ENCODE results near the gene MAP3K4. TPM values are rescaled to one million over a fixed set of nuclear protein-coding genes. Genes with fewer than 3 reads are reported as not detected.
"Not testable (repeated sequence)": the region's sequence is repeated elsewhere in the genome, so short reads cannot be mapped to it uniquely, and the experiment has no call there.

Gene MAP3K4
- total RNA-seq, 2 donors from 2014 or later, result 30.2 to 33.5 TPM

DNA sequence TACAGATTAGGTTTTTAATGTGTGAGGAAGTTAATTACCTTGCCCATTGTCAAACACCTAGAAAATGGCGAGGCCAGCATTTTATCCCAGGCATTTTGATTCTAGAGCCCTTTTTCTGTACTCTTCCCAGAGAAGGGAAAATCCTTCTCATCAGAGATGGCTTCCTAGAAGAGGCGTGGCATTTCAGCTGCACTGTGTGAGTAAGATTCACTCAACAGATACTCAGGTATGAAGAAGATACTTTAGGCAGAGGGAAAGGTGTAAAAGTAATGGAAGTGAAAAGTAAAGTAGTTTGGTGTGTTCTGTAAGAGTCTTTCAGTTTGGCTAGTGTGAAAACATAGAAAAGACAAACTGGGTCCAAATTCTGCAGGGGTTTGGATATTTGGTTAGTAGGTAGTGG is 113.8 kb downstream of the MAP3K4 start:
- intact Hi-C loops (cut with DNase I), result no loop called here
- ATAC-seq, result no peak
- no peak for DNase-seq

DNA sequence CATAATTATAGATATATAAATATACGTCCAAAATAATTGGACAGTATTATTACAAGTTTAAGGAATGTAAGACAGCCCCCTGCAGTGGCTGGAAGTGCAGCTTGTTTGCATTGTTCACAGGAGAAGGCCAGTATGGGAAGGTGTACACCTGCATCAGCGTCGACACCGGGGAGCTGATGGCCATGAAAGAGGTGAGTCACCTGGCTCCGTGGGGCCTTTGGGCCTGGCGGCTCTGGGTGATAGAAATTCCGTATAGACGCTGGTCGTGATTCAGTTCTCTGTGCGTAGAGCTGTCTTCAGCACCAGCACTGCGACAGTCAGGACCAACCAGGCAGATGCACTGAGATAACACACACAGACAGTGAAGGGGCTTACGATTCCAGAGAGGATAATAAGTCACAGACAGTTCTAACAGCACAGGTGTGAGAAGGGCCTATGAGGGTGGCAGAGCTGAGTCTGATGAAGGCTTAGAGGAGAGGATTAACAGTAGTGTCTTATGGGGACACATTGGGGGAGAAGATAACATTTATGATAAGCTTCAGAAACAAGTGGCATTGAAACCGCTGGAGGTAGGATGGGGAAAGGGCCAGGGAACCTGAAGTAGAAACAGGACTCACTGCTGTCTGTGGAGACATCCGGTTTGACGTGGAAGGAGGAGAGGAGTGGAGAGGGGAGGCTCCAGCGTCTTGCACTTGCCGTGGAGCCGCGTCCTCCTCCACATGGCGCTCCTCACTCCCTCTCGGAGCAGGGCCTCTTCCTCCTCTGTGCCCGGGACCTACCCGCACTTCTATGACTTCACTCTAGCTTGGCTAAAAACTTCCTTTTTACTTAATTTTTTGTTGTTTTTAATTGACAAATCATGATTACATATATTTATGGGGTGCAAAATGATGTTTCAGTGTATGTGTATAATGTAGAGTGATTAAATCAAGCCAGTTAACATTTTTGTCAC is 116.5 kb downstream of the MAP3K4 start:
- DNase-seq (no peak), ATAC-seq (no peak)
- intact Hi-C loops (cut with DNase I), result no loop called here

DNA sequence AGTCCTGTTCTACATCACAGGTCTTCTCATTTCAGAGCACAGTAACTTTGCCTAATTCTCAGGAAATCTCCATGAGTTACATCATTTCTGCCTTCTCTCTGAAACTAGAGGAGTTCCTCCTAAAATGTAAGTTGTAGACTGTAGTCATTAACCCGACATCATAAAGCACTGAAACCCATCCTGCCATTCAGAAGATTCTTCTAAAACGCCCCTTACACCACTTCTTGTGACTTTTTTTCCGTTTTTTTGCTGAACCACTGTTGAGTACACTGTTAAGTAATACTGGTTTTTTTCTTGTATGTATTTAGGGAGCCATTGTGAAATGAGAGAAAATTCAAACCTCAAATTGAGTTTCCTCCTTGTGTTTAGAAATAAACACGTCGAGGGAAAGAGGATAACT is 117.3 kb downstream of the MAP3K4 start:
- ATAC-seq (no peak), DNase-seq (no peak)
- intact Hi-C loops (cut with DNase I), result no loop called here

DNA sequence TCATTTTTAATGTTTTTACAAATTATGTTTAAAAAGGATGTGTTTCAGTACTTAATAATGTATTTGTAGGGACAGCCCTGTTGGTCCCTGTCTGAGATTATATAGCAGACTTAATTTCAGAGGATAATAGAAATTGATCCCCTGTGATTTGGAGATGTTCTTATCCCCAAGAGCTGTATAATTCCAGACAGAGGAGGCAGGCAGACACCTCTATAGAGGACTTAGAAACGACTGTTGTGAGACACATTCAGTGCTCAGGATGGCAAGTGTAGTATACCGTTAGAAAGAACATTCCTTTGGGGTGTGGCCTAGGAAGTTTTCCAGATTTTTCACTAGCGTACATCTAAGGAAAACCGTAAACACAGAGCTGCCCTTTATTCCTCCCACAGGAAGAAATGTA is 117.8 kb downstream of the MAP3K4 start:
- intact Hi-C loops (cut with DNase I), result no loop called here
- ATAC-seq (no peak), DNase-seq (no peak)

DNA sequence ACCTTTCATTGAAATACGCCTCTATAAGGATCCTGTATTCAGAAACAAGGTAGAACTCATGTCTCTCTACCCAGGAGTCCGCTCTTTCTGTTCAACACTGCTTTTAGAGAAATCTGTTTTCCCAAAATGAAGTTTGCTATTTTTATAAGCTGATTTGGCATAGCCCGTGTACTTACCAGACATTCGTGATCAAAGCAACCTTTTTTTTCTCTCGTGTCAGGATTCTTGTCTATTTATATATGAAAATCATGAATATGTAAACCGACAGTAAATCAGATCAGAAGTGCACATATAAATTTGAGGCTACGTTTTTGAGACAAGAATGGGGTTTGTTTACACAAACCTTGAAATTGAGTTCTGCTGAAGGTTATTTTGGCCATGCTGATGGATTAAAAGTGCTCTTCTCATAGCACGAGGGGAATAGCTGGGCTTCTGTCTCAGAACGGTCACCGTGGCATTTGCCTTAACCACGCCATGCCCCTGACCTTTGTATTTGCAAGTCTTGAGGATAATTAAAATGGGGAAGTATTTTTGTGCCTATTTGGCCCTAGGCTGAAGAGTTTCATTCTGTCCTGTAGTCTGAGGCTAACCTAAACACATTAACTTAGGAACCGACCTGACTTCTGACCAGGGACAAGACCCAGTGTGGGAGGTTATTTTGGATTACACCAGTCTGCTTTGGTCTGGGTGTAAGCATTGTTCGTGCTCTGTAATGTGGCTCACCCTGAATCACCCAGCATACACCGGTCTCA is 118.6 kb downstream of the MAP3K4 start:
- DNase-seq, result no peak
- intact Hi-C loops (cut with DNase I), result no loop called here
- ATAC-seq, result no peak

DNA sequence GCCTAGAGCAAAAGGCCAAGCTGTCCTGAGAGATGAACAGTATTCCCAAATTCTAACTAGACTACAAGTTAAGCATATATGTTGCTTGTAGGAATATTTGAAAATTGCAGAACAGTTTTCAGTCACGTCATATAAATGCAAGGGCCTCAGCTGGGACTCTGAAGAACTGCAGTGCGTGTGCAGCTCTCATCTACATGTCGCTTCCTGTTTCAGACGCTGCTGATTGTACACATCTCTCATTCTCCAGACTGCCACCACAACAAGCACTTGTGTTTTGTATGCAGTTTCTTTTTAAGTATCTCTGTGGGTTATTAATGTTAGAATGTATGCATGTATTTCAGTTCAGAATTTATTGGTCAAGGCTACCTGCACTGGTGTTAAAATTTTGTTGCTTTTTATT is 119.7 kb downstream of the MAP3K4 start:
- DNase-seq (no peak), ATAC-seq (no peak)
- intact Hi-C loops (cut with DNase I), result no loop called here

DNA sequence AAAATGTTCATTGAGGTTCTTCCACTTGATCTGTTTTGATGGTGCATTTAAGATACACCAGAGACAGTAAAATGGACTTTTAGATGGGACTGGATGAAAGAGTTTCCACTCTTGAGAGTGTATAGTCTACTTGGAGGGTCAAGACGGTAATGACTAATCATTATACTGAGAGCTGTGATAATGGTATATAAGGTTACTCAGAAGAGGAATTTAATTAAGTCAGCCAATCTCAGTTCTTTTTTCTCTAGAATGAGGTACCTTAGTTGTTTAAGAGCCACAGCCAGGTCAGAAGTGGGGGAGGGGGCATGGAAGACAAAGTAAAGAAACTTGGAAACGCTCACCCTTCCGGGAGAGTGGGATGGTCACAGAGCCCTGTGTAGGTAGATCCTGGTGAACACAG is 123.9 kb downstream of the MAP3K4 start:
- intact Hi-C loops (cut with DNase I), result no loop called here
- DNase-seq, result no peak
- no peak for ATAC-seq

DNA sequence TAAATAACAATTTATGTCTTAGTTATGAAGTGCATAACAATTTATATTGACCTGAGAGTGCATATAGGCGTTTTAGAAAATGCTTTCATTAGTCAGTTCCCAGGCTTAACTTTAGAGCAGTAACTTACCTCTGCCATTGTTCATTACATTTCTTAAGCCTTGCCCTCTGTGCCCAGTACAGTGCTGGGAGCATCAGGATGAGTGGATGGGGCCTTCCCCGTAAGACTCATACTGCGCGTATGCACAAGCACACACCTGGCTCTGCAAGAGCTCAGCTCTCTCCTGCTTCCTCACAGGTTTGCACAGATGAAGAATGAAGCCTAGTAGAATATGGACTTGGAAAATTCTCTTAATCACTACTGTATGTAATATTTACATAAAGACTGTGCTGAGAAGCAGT is 125.0 kb downstream of the MAP3K4 start:
- ATAC-seq (no peak), DNase-seq (no peak)
- intact Hi-C loops (cut with DNase I), result no loop called here

DNA sequence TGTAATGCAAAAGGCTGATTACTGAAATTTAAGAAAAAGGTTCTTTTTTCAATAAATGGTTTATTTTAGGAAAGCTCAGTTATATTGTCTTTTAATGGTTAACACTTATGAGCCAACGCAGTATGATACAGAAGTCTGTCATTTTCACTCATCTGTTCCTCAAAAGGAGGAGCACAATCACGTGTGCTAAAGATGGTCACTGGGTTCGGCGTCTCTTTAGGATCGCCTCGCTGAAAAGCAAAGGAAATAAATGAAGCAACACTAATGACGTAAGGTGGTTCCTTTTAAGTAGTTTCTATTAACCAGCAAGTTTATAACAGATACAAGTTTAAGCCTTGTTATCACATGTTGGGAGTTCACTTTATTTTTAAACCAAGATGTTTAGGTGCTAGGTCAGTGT is 125.7 kb downstream of the MAP3K4 start:
- ATAC-seq (peak; percentile 15 to 52), DNase-seq (no peak)
- intact Hi-C loops (cut with DNase I), result no loop called here

DNA sequence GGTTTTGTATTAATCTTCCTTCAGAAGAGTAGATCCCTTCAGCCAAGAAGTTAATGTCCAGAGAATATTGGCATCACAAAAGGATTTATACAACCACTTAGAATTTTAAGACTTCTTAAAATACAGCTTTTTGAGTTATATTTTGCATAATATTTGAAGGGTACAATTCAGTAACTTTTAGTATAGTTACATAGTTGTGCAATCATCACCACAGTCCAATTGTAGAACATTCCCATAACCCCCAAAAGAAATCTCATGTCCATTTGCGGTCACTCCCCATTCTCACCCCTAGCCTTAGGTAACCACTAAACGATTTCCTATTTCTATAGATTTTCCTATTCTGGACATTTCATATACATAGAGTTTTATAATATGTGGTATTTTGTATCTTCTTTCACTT is 126.4 kb downstream of the MAP3K4 start:
- ATAC-seq (no peak), DNase-seq (no peak)
- intact Hi-C loops (cut with DNase I), result no loop called here

DNA sequence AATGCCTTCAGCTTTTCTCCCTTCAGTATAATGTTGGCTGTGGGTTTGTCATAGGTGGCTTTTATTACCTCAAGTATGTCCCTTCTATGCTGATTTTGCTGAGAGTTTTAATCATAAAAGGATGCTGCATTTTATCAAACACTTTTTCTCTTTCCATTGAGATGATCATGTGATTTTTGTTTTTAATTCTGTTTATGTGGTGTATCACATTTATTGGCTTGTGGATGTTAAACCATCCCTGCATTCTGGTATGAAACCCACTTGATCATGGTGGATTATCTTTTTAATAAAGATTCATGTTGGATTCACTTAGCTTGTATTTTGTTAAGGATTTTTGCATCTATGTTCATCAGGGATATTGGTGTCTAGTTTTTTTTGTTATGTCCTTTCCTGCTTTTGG is 131.8 kb downstream of the MAP3K4 start:
- ATAC-seq; intact Hi-C loops (cut with DNase I); DNase-seq: not testable (repeated sequence)

DNA sequence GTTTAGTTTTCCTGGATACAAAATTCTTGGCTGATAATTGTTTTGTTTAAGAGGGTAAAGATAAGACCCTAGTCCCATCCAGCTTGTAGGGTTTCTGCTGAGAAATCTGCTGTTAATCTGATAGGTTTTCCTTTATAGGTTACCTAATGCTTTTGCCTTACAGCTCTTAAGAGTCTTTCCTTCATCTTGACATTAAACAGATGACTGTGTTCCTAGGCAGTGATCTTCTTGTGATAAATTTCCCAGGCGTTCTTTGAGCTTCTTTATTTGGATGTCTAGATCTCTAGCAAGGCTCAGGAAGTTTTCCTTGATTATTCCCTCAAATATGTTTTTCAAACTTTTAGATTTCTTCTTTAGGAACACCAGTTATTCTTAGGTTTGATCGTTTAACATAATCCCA is 134.0 kb downstream of the MAP3K4 start:
- DNase-seq (no peak), ATAC-seq (no peak)
- intact Hi-C loops (cut with DNase I), result no loop called here

DNA sequence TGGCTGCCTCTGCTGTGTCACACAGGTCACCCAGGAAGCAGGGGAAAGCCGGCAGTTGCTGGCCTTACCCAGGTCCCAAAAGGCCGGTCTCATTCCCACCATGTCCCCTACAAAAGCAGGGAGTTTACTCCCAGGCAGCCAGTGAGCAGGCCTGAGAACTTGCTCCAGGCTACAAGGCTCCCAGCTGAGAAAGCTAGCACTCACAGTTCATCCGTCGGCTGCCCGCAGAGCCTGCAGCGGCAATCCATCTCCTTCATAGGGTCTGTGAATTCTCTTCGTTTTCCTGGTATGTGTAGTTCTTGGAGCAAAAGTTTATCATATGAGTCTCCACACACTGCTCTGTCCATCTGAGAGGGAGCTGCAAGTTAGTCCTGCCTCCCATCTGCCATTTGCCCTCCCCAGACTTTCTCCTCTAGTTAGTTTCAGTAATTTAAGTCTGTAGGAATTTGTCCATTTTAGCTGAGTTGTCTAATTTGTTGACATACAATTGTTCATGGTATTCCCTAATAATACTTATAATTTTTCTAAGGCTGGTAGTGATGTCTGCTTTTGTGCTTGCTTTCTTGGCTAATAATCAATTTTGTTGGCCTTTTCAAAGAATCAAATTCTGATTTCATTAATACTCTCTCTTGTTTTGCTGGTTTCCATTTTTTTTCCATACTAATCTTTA is 135.6 kb downstream of the MAP3K4 start:
- no peak for DNase-seq
- intact Hi-C loops (cut with DNase I), result no loop called here
- ATAC-seq, result no peak

DNA sequence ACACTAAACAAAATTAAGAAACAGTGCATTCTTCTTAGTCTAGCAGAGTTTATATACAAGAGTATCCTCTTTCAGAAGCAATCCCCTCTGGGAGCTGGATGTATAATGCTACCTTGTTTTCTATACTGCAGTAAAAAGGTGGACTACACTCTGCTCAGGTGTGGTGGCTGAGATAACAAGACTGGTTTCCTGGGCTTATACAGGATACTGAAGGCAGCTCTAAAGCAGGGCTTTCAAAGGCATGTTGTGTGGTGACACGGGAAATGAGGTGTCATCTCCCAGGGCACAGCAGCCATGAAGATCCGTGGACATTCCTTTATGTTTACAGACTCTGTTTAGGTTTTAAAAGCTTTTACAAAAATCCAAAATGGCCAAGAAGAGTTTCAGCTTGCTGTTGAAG is 136.7 kb downstream of the MAP3K4 start:
- DNase-seq, result no peak
- intact Hi-C loops (cut with DNase I), result no loop called here
- no peak for ATAC-seq

DNA sequence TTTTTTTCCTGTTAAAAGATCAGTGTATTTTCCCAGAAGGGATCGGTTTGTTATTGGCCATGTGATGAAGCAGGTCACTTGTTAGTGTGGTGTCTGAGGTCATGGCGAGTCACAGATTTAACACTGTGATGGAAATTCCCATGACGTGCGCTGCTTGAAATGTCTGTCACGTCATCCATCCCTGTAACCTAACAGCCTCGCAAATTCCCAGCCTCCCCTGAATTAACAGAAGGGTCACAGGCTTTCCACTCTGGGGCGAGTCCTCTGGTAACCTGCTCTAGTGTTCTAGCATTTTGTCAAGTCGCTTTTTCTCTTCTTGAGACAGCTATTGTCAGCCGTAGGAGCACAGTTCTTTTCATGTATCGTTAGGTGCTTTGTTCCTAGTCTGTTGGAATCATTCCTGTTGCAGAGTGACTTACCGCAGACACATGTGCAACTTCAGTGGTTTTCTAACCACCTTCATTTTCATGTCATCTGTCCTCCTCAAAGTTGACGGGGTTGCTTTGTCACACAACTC is 137.2 kb downstream of the MAP3K4 start:
- intact Hi-C loops (cut with DNase I), result no loop called here
- no peak for DNase-seq
- no peak for ATAC-seq

DNA sequence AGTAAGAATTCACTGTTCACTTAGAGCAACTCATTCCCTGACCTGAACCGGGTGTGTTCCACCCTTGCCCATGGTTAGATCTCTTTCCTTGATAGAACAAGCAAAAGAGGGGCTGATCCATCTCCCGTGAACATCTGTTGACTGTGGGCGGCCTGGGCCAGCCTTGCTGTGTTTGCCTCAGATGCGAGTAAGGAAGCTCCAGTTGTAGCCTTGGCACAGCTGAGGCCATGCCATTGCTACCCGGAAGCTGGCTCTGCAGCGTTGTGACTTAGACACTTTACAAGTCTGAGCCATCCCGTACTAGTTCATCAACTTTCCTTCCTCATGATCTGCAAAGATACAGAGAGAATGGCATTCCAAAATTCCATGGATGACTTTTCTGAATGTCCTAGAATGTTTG is 139.0 kb downstream of the MAP3K4 start:
- intact Hi-C loops (cut with DNase I), result no loop called here
- DNase-seq, result no peak
- ATAC-seq, result no peak

DNA sequence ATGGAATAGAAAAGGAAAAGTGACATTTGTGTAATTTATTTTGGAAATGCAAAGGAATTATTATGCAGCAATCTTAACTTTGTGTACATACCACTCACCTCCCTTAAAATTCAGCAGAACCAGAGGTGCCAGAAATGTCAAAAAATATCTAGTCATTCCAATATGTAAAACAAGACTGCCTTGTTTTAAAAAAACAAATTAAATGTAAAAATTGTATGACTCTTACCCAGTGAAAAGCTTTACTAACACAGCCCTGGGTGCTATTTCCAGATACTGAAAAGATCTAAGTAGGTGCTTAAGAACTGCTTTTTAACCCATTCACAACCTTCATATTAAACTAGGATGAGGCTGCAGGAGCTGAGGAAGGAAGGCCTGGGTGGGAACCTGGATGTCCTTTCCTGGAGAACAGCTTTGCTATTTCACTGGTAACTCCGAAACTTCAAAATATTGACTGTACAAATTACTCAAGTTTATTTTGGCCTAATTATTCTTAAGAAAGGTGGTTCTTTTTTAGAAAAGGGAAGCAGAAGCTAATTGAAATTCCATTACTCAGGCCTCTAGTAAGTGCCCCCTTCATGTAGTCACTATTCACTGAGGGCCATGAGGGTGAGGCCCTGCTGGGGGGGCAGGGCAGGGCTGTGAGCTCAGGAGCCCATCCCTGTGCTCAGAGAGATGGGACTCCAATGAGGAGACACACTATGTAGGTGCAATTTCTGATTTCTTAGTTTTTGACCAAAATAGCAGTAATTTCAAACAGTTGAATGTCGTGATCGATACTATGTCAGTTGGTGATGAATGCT is 139.6 kb downstream of the MAP3K4 start:
- ATAC-seq (peak in 1 of 2 donors; percentile 28), DNase-seq (no peak)
- intact Hi-C loops (cut with DNase I), result no loop called here

DNA sequence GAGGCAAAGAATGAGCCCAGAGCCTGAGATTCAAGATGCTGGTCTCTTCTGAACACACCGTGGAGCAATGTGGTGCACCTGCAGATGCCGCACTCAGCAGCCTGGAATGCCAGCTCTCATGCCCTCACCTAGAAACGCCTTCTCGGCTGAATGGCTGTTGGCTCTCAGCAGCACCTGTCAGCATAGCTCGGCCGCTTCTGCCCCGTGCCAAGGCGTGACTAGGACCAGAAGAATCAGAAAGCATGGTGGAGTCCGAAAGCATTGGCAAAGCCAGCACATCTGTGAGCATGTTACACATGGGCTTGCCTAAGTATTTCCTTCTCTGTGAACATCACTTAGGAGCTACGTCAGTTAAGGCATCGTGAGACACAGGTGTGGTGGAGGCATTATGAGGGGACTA is 140.8 kb downstream of the MAP3K4 start:
- intact Hi-C loops (cut with DNase I), result no loop called here
- ATAC-seq, result no peak
- no peak for DNase-seq

DNA sequence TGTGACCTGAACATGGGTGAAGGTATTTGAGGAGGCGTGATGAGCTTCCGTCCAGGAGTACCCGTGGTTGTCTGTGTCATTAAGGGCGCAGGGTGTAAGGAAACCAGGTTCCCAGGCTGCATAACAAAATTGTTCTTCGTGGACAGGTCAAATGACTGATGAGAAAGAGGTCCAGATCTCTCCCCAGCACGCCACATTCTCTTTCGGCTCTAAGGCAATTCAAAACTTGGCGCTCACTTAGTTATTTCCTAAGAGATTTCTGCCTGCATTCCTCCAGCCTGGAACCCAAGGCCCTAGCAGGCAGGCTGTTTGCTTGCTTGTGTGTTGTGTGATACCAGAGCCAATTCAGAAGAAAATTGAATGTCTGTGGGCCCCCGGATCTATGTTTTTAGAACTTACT is 142.4 kb downstream of the MAP3K4 start:
- peak in 1 of 2 donors; percentile 17 for ATAC-seq
- intact Hi-C loops (cut with DNase I), result no loop called here
- DNase-seq, result no peak

Data from left cardiac atrium (tissue), 4 donors.